Posterior cingulate gyrus (tissue), 11 donors: ENCODE data around the gene PEAR1.
A peak's percentile ranks its signal among the peaks of the same experiment; 100 is the strongest.

Experiments
- DNase-seq, 10 donors: peaks; one replicate each; pipeline versions ENCODE4 v3.0.0 to v3.0.0-alpha.2; 2020 to 2021; ENCODE audit warnings: mixed read lengths in 3 of 10
- intact Hi-C: fragments of 100-400 bp; cut with DNase I; formaldehyde crosslinking; loops from one replicate; pipeline ENCODE4 v1.15.1; 2023

Gene PEAR1

GRCh38 chr1:156896490-156897033 lies 3.0 kb downstream of the PEAR1 start:
- DNase-seq = peak in 3 of 10 donors; percentile 51 to 75 (median 71)
- intact Hi-C loops = loop anchor here (10.0 kb wide), 1 partner anchor 62 kb away; no protein-coding TSS in a partner anchor

GRCh38 chr1:156897078-156897825 lies 3.7 kb downstream of the PEAR1 start:
- intact Hi-C loops = loop anchor here (10.0 kb wide), 1 partner anchor 62 kb away; no protein-coding TSS in a partner anchor

GRCh38 chr1:156898161-156898566 lies 4.6 kb downstream of the PEAR1 start:
- DNase-seq = peak in 3 of 10 donors; percentile 31 to 64 (median 41)
- intact Hi-C loops = loop anchor here (10.0 kb wide), 1 partner anchor 63 kb away; no protein-coding TSS in a partner anchor

More at GRCh38 chr1:156897078-156897825, 3.7 kb downstream of the PEAR1 start:
- DNase-seq = peak in 3 of 10 donors; percentile 53 to 62 (median 55)

- intact Hi-C loops = loop anchor here (10.0 kb wide), 1 partner anchor 64 kb away; no protein-coding TSS in a partner anchor
- DNase-seq = peak in 3 of 10 donors; percentile 66 to 70 (median 67)
Measured at GRCh38 chr1:156898971-156899664, 5.6 kb downstream of the PEAR1 start.

- intact Hi-C loops = loop anchor here (10.0 kb wide), 1 partner anchor 65 kb away; no protein-coding TSS in a partner anchor
- peak in 3 of 10 donors; percentile 24 to 73 (median 27) for DNase-seq
Measured at GRCh38 chr1:156899956-156900718, 6.6 kb downstream of the PEAR1 start.

- peak in 2 of 10 donors; percentile 35 to 63 for DNase-seq
- intact Hi-C loops = no loop called here
Measured at GRCh38 chr1:156900896-156901589, 7.5 kb downstream of the PEAR1 start.

- intact Hi-C loops = no loop called here
- peak in 2 of 10 donors; percentile 3 to 28 for DNase-seq
Measured at GRCh38 chr1:156901590-156901900, 8.0 kb downstream of the PEAR1 start.

GRCh38 chr1:156901966-156902915 lies 8.7 kb downstream of the PEAR1 start:
- DNase-seq = peak in 3 of 10 donors; percentile 45 to 82 (median 69)
- intact Hi-C loops = no loop called here

GRCh38 chr1:156903328-156904091 lies 10.0 kb downstream of the PEAR1 start:
- peak in 3 of 10 donors; percentile 54 to 79 (median 59) for DNase-seq
- intact Hi-C loops = no loop called here

- intact Hi-C loops = no loop called here
- peak in 2 of 10 donors; percentile 35 to 75 for DNase-seq
Measured at GRCh38 chr1:156904187-156904959, 10.9 kb downstream of the PEAR1 start.

GRCh38 chr1:156905176-156905575 lies 11.7 kb downstream of the PEAR1 start:
- intact Hi-C loops = no loop called here

GRCh38 chr1:156905651-156906050 lies 12.1 kb downstream of the PEAR1 start:
- intact Hi-C loops = no loop called here
- DNase-seq = peak in 2 of 10 donors; percentile 15 to 39

More at GRCh38 chr1:156905176-156905575, 11.7 kb downstream of the PEAR1 start:
- peak in 2 of 10 donors; percentile 54 to 61 for DNase-seq

- peak in 3 of 10 donors; percentile 24 to 57 (median 55) for DNase-seq
- intact Hi-C loops = no loop called here
Measured at GRCh38 chr1:156906206-156906906, 12.8 kb downstream of the PEAR1 start.

GRCh38 chr1:156908541-156908940 lies 15.0 kb downstream of the PEAR1 start:
- intact Hi-C loops = no loop called here
- peak in 2 of 10 donors; percentile 7 to 80 for DNase-seq

GRCh38 chr1:156908955-156909354 lies 15.4 kb downstream of the PEAR1 start:
- intact Hi-C loops = no loop called here
- DNase-seq = peak in 1 of 10 donors; percentile 63

GRCh38 chr1:156909671-156910070 lies 16.2 kb downstream of the PEAR1 start:
- intact Hi-C loops = no loop called here
- no peak for DNase-seq
